ENCODE measurements around the gene PCED1B. TPM values are rescaled to one million over a fixed set of nuclear protein-coding genes. Genes with fewer than 3 reads are reported as not detected.

PCED1B gene
- total RNA-seq, 1 experiment from 2014 or later: 3.3 TPM

DNA sequence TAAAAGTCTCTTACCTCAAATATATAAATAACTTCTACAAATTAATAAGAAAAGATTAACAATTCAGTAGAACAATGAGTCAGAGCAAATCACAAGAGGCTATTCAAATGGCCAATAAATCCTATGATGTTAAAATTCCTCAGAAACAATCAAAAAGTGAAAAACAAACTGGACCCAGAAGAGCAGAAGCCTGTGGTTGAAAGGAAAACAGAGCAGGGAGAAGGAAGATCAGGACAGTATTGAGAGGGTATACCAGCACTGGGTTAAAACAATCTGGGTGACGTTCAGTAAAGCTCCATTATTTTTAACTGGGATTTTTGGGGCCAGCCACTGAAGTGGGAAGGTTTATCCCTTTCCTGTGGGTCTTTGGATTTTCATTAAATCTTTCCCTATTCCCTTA lies 39.7 kb upstream of the PCED1B start:
- peaks cover 6 to 8% of the 10 kb centered on the region in 2 experiments for H3K4me1 Mint-ChIP-seq
- no peak overlapping the region for H4K91ac ChIP-seq (ENCODE audit: insufficient read length, low read depth, low read length)
- H3K56ac ChIP-seq (ENCODE audit: insufficient read length, low read depth, low read length): no peak overlapping the region
- H3K4me3 Mint-ChIP-seq: no peak overlapping the region
- no peaks in the 10 kb centered on the region for H4K20me1 ChIP-seq (ENCODE audit: control insufficient read depth, insufficient read depth, insufficient read length)
- no peak overlapping the region for H2BK120ac ChIP-seq (ENCODE audit: low read depth, low read length, poor library complexity, severe bottlenecking)
- H3K9me3 Mint-ChIP-seq: peaks cover 0 to 2% of the 10 kb centered on the region in 2 experiments; a peak in 1 of 5 replicates
- no peak overlapping the region for H3K27ac ChIP-seq (ENCODE audit: insufficient read length, low read depth, low read length)
- TF ChIP-seq, protein P1, sequence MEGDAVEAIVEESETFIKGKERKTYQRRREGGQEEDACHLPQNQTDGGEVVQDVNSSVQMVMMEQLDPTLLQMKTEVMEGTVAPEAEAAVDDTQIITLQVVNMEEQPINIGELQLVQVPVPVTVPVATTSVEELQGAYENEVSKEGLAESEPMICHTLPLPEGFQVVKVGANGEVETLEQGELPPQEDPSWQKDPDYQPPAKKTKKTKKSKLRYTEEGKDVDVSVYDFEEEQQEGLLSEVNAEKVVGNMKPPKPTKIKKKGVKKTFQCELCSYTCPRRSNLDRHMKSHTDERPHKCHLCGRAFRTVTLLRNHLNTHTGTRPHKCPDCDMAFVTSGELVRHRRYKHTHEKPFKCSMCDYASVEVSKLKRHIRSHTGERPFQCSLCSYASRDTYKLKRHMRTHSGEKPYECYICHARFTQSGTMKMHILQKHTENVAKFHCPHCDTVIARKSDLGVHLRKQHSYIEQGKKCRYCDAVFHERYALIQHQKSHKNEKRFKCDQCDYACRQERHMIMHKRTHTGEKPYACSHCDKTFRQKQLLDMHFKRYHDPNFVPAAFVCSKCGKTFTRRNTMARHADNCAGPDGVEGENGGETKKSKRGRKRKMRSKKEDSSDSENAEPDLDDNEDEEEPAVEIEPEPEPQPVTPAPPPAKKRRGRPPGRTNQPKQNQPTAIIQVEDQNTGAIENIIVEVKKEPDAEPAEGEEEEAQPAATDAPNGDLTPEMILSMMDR (conservative IDR thresholded peaks at IDR 0.05): no peak
- no peak for DNase-seq
- no peaks in the 10 kb centered on the region for H3K4me1 ChIP-seq (ENCODE audit: insufficient read depth, low read length)
- H3K23ac ChIP-seq (ENCODE audit: insufficient read length, low read depth, low read length): no peak overlapping the region
- peak overlapping the region in 1 of 3 experiments; percentile 19; a peak in 1 of 7 replicates for H3K27ac Mint-ChIP-seq
- no peak overlapping the region for H2BK5ac ChIP-seq (ENCODE audit: insufficient read length, low read length)
- H3K18ac ChIP-seq (ENCODE audit: insufficient read length, low read depth, low read length): no peak overlapping the region
- H2BK12ac ChIP-seq (ENCODE audit: insufficient read length, low read depth, low read length): no peak overlapping the region
- no peak overlapping the region for H2AK5ac ChIP-seq (ENCODE audit: insufficient read length, low read length)
- H3K9me3 ChIP-seq (ENCODE audit: control insufficient read depth, low read depth, low read length): no peaks in the 10 kb centered on the region
- no peak overlapping the region for H3K9ac ChIP-seq (ENCODE audit: extremely low read depth, insufficient read length, low read length)
- H3T11ph ChIP-seq (ENCODE audit: low read length): no peak overlapping the region
- no peak overlapping the region for H3K4ac ChIP-seq (ENCODE audit: low read depth, low read length)
- no peaks in the 10 kb centered on the region for H3K27me3 Mint-ChIP-seq (ENCODE audit: low read depth)
- H3K36me3 Mint-ChIP-seq (ENCODE audit: insufficient read depth in 1 of 3, low read depth in 3 of 3): peaks cover 0 to 2% (median 0%) of the 10 kb centered on the region in 3 experiments; a peak in 2 of 7 replicates
- H3K79me2 ChIP-seq (ENCODE audit: insufficient read depth, low read length): no peaks in the 10 kb centered on the region
- H4K5ac ChIP-seq (ENCODE audit: insufficient read length, low read depth, low read length): no peak overlapping the region
- no peak overlapping the region for H4K8ac ChIP-seq (replicated peaks; ENCODE audit: insufficient read length, low read depth, low read length)
- H3K4me2 ChIP-seq (ENCODE audit: insufficient read depth, insufficient read length, low read length): no peak overlapping the region
- no peak overlapping the region for H2AFZ ChIP-seq (ENCODE audit: low read length)
- no peak overlapping the region for H3K14ac ChIP-seq (ENCODE audit: insufficient read depth, low read length)
- no CpG with 5 or more reads among the region's 1 CpG for WGBS (ENCODE audit: extremely low coverage, insufficient read length, low lambda C conversion rate)
- no peaks in the 10 kb centered on the region for H3K27me3 ChIP-seq (ENCODE audit: insufficient read depth, low read length)
- H3K23me2 ChIP-seq (ENCODE audit: insufficient read length, low read depth, low read length, poor library complexity, severe bottlenecking): no peaks in the 10 kb centered on the region
- H2BK15ac ChIP-seq (ENCODE audit: low read depth, low read length): no peak overlapping the region
- H3K79me1 ChIP-seq (ENCODE audit: insufficient read depth, low read depth, low read length, poor library complexity, severe bottlenecking): no peaks in the 10 kb centered on the region
- H2BK20ac ChIP-seq (ENCODE audit: low read depth, low read length, poor library complexity, severe bottlenecking): no peak overlapping the region
